Endothelial cell of umbilical vein (primary cell): Measurements from ENCODE around the gene RAB31. TPM values are rescaled to one million over a fixed set of nuclear protein-coding genes. Genes with fewer than 3 reads are reported as not detected.

Experiments
- BruUV-seq: library from RNA; stranded (reverse); fragments of 400-500 nt; replicated peaks from 2 replicates; lab custom pipeline; 2021; lab: Mats Ljungman, UMichigan
- CTCF ChIA-PET: fragments of 300-600, 350-600 bp; sonication (Branson Sonifier 250); formaldehyde crosslinking; loops from one replicate; lab custom pipeline; 2021; ENCODE audit warnings: antibody characterized with exemption, inconsistent platforms; lab: Charles Lee
- POLR2A ChIA-PET: fragments of 300-600, 350-600 bp; sonication (Branson Sonifier 250); formaldehyde crosslinking; loops from one replicate; lab custom pipeline; 2021; ENCODE audit warnings: antibody characterized with exemption, inconsistent platforms; lab: Charles Lee
- DNase-seq: peaks from one replicate; pipeline ENCODE4 v3.0.0-alpha.2; 2011; ENCODE audit warnings: low read depth, low spot score
- FAIRE-seq: peaks from 2 replicates; lab custom pipeline; 2011; peaks lifted over from hg19 to GRCh38; lab: Jason Lieb, UNC
- H2AFZ ChIP-seq: 2 replicates; pipeline ENCODE4 v1.6.0; 2012; ENCODE audit warnings: low read depth, low read length, control low read depth, inconsistent platforms
- H3K27ac ChIP-seq: 2 replicates; pipeline ENCODE4 v1.5.1; 2011; ENCODE audit warnings: low read depth, mild to moderate bottlenecking, control low read depth, low read length, moderate library complexity; ENCODE audit not compliant: insufficient read depth
- H3K27me3 ChIP-seq, 2 experiments: 2 replicates each; pipeline versions ENCODE4 v1.6.0 to v1.6.1; 2011; ENCODE audit warnings: low read length in 2 of 2, mixed read lengths in 1 of 2; ENCODE audit not compliant: control insufficient read depth in 2 of 2, insufficient read depth in 2 of 2
- H3K36me3 ChIP-seq, 2 experiments: 2 replicates in 1 of 2; 3 replicates in 1 of 2; pipeline ENCODE4 v1.5.1; 2011; ENCODE audit warnings: low read length in 2 of 2, mild to moderate bottlenecking in 1 of 2, moderate library complexity in 1 of 2; ENCODE audit not compliant: control insufficient read depth in 2 of 2, insufficient read depth in 2 of 2; ENCODE audit errors: extremely low read depth in 1 of 2
- H3K4me1 ChIP-seq: 3 replicates; pipeline ENCODE4 v1.5.1; 2011; ENCODE audit warnings: mild to moderate bottlenecking, low read length; ENCODE audit not compliant: control insufficient read depth, insufficient read depth; ENCODE audit errors: extremely low read depth
- H3K4me2 ChIP-seq: 2 replicates; pipeline ENCODE4 v1.6.1; 2011; ENCODE audit warnings: low read length, control low read depth, mixed read lengths; ENCODE audit not compliant: insufficient read depth
- H3K4me3 ChIP-seq, 3 experiments: fragments of 200-600 bp in 1 of 3; sonication (generic), shearing (Covaris generic) in 1 of 3; replicated peaks in 1 of 3; 2 replicates each; pipeline ENCODE4 v1.5.1; 2011 to 2016; ENCODE audit warnings: control low read depth in 3 of 3, low read length in 3 of 3, mild to moderate bottlenecking in 2 of 3, inconsistent platforms in 1 of 3, low read depth in 1 of 3, moderate library complexity in 1 of 3; ENCODE audit not compliant: insufficient read depth in 1 of 3
- H3K79me2 ChIP-seq: 2 replicates; pipeline ENCODE4 v1.6.0; 2012; ENCODE audit warnings: low read length, inconsistent platforms; ENCODE audit not compliant: control insufficient read depth, insufficient read depth
- H3K9ac ChIP-seq: replicated peaks from 2 replicates; pipeline ENCODE3; 2011; ENCODE audit warnings: low read length, control low read depth; ENCODE audit not compliant: insufficient read depth; ENCODE audit errors: extremely low read depth
- H3K9me1 ChIP-seq: replicated peaks from 3 replicates; pipeline ENCODE4 v1.6.0; 2011; ENCODE audit warnings: mild to moderate bottlenecking, low read length; ENCODE audit not compliant: control insufficient read depth, insufficient read depth; ENCODE audit errors: extremely low read depth
- H3K9me3 ChIP-seq: replicated peaks from 2 replicates; pipeline ENCODE4 v1.5.1; 2012; ENCODE audit warnings: low read length, inconsistent platforms; ENCODE audit not compliant: control insufficient read depth, insufficient read depth
- H4K20me1 ChIP-seq: replicated peaks from 2 replicates; pipeline ENCODE3; 2011; ENCODE audit warnings: mild to moderate bottlenecking, low read length; ENCODE audit not compliant: control insufficient read depth, insufficient read depth; ENCODE audit errors: extremely low read depth
- CTCF ChIP-seq, 2 donors: IDR thresholded peaks; 1 replicate in 1 of 2; 2 replicates in 1 of 2; pipeline ENCODE4 v1.5.1; 2011; ENCODE audit warnings: low read length in 2 of 2, mild to moderate bottlenecking in 2 of 2, moderate library complexity in 2 of 2, control low read depth in 1 of 2, inconsistent platforms in 1 of 2, low read depth in 1 of 2; ENCODE audit not compliant: insufficient read depth in 1 of 2; ENCODE audit errors: extremely low read depth in 1 of 2
- EZH2 ChIP-seq: IDR thresholded peaks from 2 replicates; pipeline ENCODE4 v1.6.1; 2012; ENCODE audit warnings: borderline replicate concordance, low read depth, mild to moderate bottlenecking, moderate library complexity, low read length, inconsistent platforms; ENCODE audit not compliant: severe bottlenecking
- FOS ChIP-seq: IDR thresholded peaks from 2 replicates; pipeline ENCODE4 v1.6.1; 2011; ENCODE audit warnings: mild to moderate bottlenecking, low read length, moderate library complexity, borderline replicate concordance; ENCODE audit not compliant: insufficient read depth
- GATA2 ChIP-seq: IDR thresholded peaks from 2 replicates; pipeline ENCODE4 v1.7.0; 2011; ENCODE audit warnings: low read depth, mild to moderate bottlenecking, moderate library complexity, mixed read lengths, low read length; ENCODE audit not compliant: insufficient read length, insufficient read depth
- JUN ChIP-seq: IDR thresholded peaks from 2 replicates; pipeline ENCODE4 v1.6.1; 2011; ENCODE audit warnings: borderline replicate concordance, low read depth; ENCODE audit not compliant: insufficient read length, insufficient read depth
- MAX ChIP-seq: IDR thresholded peaks from 2 replicates; pipeline ENCODE4 v1.6.1; 2011; ENCODE audit not compliant: insufficient read depth, insufficient read length
- MYC ChIP-seq: IDR thresholded peaks from one replicate; pipeline ENCODE4 v1.6.1; 2011; ENCODE audit warnings: mild to moderate bottlenecking, low read depth, low read length
- POLR2A ChIP-seq: IDR thresholded peaks from 2 replicates; pipeline ENCODE4 v1.6.1; 2012; ENCODE audit warnings: low read depth, mild to moderate bottlenecking, control low read depth, low read length
- POLR2AphosphoS5 ChIP-seq: IDR thresholded peaks from 2 replicates; pipeline ENCODE4 v1.6.1; 2012; ENCODE audit warnings: low read depth, mild to moderate bottlenecking, control low read depth, low read length, moderate library complexity; ENCODE audit not compliant: insufficient read depth
- dilution Hi-C: fragments of 300-500 bp; cut with MboI; formaldehyde crosslinking; loops from one replicate; pipeline ENCODE4 v1.15.0; 2019; ENCODE audit warnings: low sequenced_read_pairs; ENCODE audit not compliant: extremely low pct_ligation_motif_present
- intact Hi-C: fragments of 100-400 bp; cut with micrococcal nuclease; formaldehyde crosslinking; loops from one replicate; pipeline ENCODE4 v1.10.0; 2022
- polyA plus RNA-seq, 4 experiments: library from polyadenylated mRNA; depleted of rRNA in 3 of 4; stranded (reverse) in 3 of 4; unstranded in 1 of 4; fragments of >200 nt; gene quantifications; 2 replicates each; pipeline versions ENCODE4 v1.2.1 to v1.2.3, GENCODE V29; 2011 to 2012; ENCODE audit warnings: missing spikeins in 1 of 4
- total RNA-seq: library from RNA; stranded (reverse); gene quantifications from 2 replicates; pipeline ENCODE4 v1.2.3, GENCODE V29; 2021

RAB31 gene
- total and polyA plus RNA-seq, 2 donors (not counting 3 experiments of a cell fraction or from before 2014, with no cell fraction given) = 30.5 TPM

- BruUV-seq = no TSS peak
- Histone ChIP-seq H3K9ac (no peak overlapping the region), H3K4me1 (no peaks in the 10 kb centered on the region), H4K20me1 (no peaks in the 10 kb centered on the region), H2AFZ (no peak overlapping the region), H3K36me3 (no peaks in the 10 kb centered on the region), H3K4me3 (no peak overlapping the region), H3K27me3 (no peaks in the 10 kb centered on the region), H3K4me2 (no peak overlapping the region), H3K9me1 (no peaks in the 10 kb centered on the region), H3K9me3 (no peaks in the 10 kb centered on the region), H3K79me2 (no peaks in the 10 kb centered on the region), H3K27ac (no peak overlapping the region)
- TF ChIP-seq MYC = no peak
- TF ChIP-seq POLR2A = no peak
- TF ChIP-seq MAX = no peak
- no peak for TF ChIP-seq POLR2AphosphoS5
- TF ChIP-seq EZH2 = no peak
- TF ChIP-seq JUN = no peak
- no peak for TF ChIP-seq CTCF (IDR thresholded peaks at IDR 0.05; ENCODE audit: extremely low read depth in 1 of 2, insufficient read depth in 1 of 2, low read depth in 1 of 2, low read length in 2 of 2)
- no peak for TF ChIP-seq GATA2
- no peak for TF ChIP-seq FOS
- FAIRE-seq (no peak), DNase-seq (no peak)
- CTCF ChIA-PET = no interaction called here
- intact Hi-C loops (no loop called here), dilution Hi-C loops (no loop called here)
- POLR2A ChIA-PET = no interaction called here
Measured at GRCh38 chr18:9694174-9694573, 13.9 kb upstream of the RAB31 start.
